22Rv1 (cell line): ENCODE results near the gene SMYD1.

Experiments
- CTCF ChIP-seq: fragments of 450-650 bp; IDR thresholded peaks from 2 replicates; pipeline ENCODE4 v1.5.1; 2017; ENCODE audit warnings: mild to moderate bottlenecking
- ZFX ChIP-seq: fragments of 450-650 bp; IDR thresholded peaks from 2 replicates; pipeline ENCODE4 v1.6.1; 2017; ENCODE audit warnings: antibody characterized with exemption, borderline replicate concordance

- no peak for TF ChIP-seq CTCF
- no peak for TF ChIP-seq ZFX
Measured at GRCh38 chr2:88139203-88139702, 71.6 kb downstream of the SMYD1 start.
